Activated T-cell treated with anti-CD3 and anti-CD28 coated beads, Interleukin-2, amount 50 U/mL, for 72 hours (primary cell): ENCODE results near the gene PIGM. TPM values are rescaled to one million over a fixed set of nuclear protein-coding genes. Genes with fewer than 3 reads are reported as not detected.
"Not testable (repeated sequence)": the region's sequence is repeated elsewhere in the genome, so short reads cannot be mapped to it uniquely, and the experiment has no call there.

ENCODE experiments used
- ATAC-seq, 2 donors: fragments of 150-1000 bp; cut with Tn5 transposase; replicated peaks in 1 of 2; 2 replicates each; pipeline ENCODE4 v1.10.0; 2021; ENCODE audit warnings: moderate library complexity in 2 of 2, mild to moderate bottlenecking in 1 of 2
- DNase-seq, 2 donors: peaks; one replicate each; pipeline ENCODE4 v3.0.0; 2021 to 2022; ENCODE audit warnings: mixed read lengths in 1 of 2
- H3K27ac Mint-ChIP-seq: one replicate; pipeline ENCODE4 v1.8.0; 2022; ENCODE audit warnings: mild to moderate bottlenecking, moderate library complexity, mixed read lengths
- H3K27me3 Mint-ChIP-seq: one replicate; pipeline ENCODE4 v1.8.0; 2022; ENCODE audit warnings: low read depth, mixed read lengths
- H3K36me3 Mint-ChIP-seq, 2 donors: one replicate each; pipeline ENCODE4 v1.8.0; 2022; ENCODE audit warnings: mixed read lengths in 2 of 2, mild to moderate bottlenecking in 1 of 2; ENCODE audit not compliant: insufficient read depth in 2 of 2
- H3K4me1 Mint-ChIP-seq: one replicate; pipeline ENCODE4 v1.8.0; 2022; ENCODE audit warnings: low read depth, mixed read lengths
- H3K4me3 Mint-ChIP-seq, 2 donors: one replicate each; pipeline ENCODE4 v1.8.0; 2022; ENCODE audit warnings: mild to moderate bottlenecking in 2 of 2, mixed read lengths in 2 of 2, moderate library complexity in 2 of 2
- H3K9me3 Mint-ChIP-seq, 2 donors: one replicate each; pipeline ENCODE4 v1.8.0; 2022; ENCODE audit warnings: mixed read lengths in 2 of 2
- total RNA-seq, 2 donors: library from RNA; stranded (reverse); gene quantifications; one replicate each; pipeline ENCODE4 v1.2.3, GENCODE V29; 2022

Gene PIGM
- total RNA-seq, 2 donors from 2014 or later = 4.4 to 4.6 TPM

- ATAC-seq (no peak), DNase-seq (no peak)
- Mint-ChIP-seq H3K27me3 (peaks cover 28% of the 10 kb centered on the region), H3K4me1 (peaks cover 14% of the 10 kb centered on the region), H3K4me3 (no peak overlapping the region), H3K27ac (no peak overlapping the region), H3K9me3 (no peaks in the 10 kb centered on the region), H3K36me3 (no peaks in the 10 kb centered on the region)
Measured at GRCh38 chr1:160050619-160051018, 18.8 kb upstream of the PIGM start.

- peaks cover 30% of the 10 kb centered on the region for H3K27me3 Mint-ChIP-seq
- H3K9me3 Mint-ChIP-seq, H3K4me3 Mint-ChIP-seq, ATAC-seq, H3K27ac Mint-ChIP-seq, DNase-seq, H3K36me3 Mint-ChIP-seq: not testable (repeated sequence)
- peaks cover 14% of the 10 kb centered on the region for H3K4me1 Mint-ChIP-seq
Measured at GRCh38 chr1:160050182-160050581, 18.4 kb upstream of the PIGM start.

- H3K27ac Mint-ChIP-seq = no peak overlapping the region
- no peaks in the 10 kb centered on the region for H3K36me3 Mint-ChIP-seq
- H3K27me3 Mint-ChIP-seq = peaks cover 41% of the 10 kb centered on the region
- peaks cover 14% of the 10 kb centered on the region for H3K4me1 Mint-ChIP-seq
- H3K9me3 Mint-ChIP-seq = no peaks in the 10 kb centered on the region
- H3K4me3 Mint-ChIP-seq = no peak overlapping the region
- no peak for DNase-seq
- no peak for ATAC-seq
Measured at GRCh38 chr1:160049101-160049500, 17.3 kb upstream of the PIGM start.

- H3K27ac Mint-ChIP-seq = no peak overlapping the region
- H3K4me1 Mint-ChIP-seq = peaks cover 14% of the 10 kb centered on the region
- peaks cover 45% of the 10 kb centered on the region for H3K27me3 Mint-ChIP-seq
- H3K9me3 Mint-ChIP-seq = no peaks in the 10 kb centered on the region
- no peak for DNase-seq
- no peak overlapping the region for H3K4me3 Mint-ChIP-seq
- no peaks in the 10 kb centered on the region for H3K36me3 Mint-ChIP-seq
- ATAC-seq = no peak
Measured at GRCh38 chr1:160048335-160048734, 16.5 kb upstream of the PIGM start.

- H3K4me1 Mint-ChIP-seq = peaks cover 14% of the 10 kb centered on the region
- DNase-seq (no peak), ATAC-seq (no peak)
- H3K36me3 Mint-ChIP-seq = no peaks in the 10 kb centered on the region
- peaks cover 46% of the 10 kb centered on the region for H3K27me3 Mint-ChIP-seq
- H3K4me3 Mint-ChIP-seq = peak overlapping the region; percentile 57 to 73
- H3K27ac Mint-ChIP-seq = peak overlapping the region; percentile 30
- no peaks in the 10 kb centered on the region for H3K9me3 Mint-ChIP-seq
Measured at GRCh38 chr1:160047111-160047991, 15.6 kb upstream of the PIGM start.

GRCh38 chr1:160046494-160047110 lies 14.8 kb upstream of the PIGM start:
- DNase-seq = peak; percentile 41 to 55
- Mint-ChIP-seq H3K27me3 (peaks cover 38% of the 10 kb centered on the region), H3K27ac (peak overlapping the region; percentile 30), H3K4me3 (peak overlapping the region; percentile 57 to 73), H3K4me1 (peaks cover 14% of the 10 kb centered on the region), H3K36me3 (no peaks in the 10 kb centered on the region), H3K9me3 (no peaks in the 10 kb centered on the region)
- ATAC-seq = peak; percentile 84

GRCh38 chr1:160045653-160046052 lies 13.9 kb upstream of the PIGM start:
- peaks cover 37% of the 10 kb centered on the region for H3K27me3 Mint-ChIP-seq
- H3K4me3 Mint-ChIP-seq = no peak overlapping the region

GRCh38 chr1:160043543-160043942 lies 11.8 kb upstream of the PIGM start:
- H3K27me3 Mint-ChIP-seq = peaks cover 28% of the 10 kb centered on the region

More at GRCh38 chr1:160045653-160046052, 13.9 kb upstream of the PIGM start:
- H3K9me3 Mint-ChIP-seq = no peaks in the 10 kb centered on the region
- no peak for DNase-seq
- no peaks in the 10 kb centered on the region for H3K36me3 Mint-ChIP-seq
- ATAC-seq = no peak
- peaks cover 14% of the 10 kb centered on the region for H3K4me1 Mint-ChIP-seq
- H3K27ac Mint-ChIP-seq = no peak overlapping the region

GRCh38 chr1:160040476-160040875 lies 8.7 kb upstream of the PIGM start:
- DNase-seq (no peak), ATAC-seq (no peak)
- Mint-ChIP-seq H3K36me3 (no peaks in the 10 kb centered on the region), H3K4me3 (no peak overlapping the region), H3K4me1 (no peaks in the 10 kb centered on the region), H3K27ac (no peak overlapping the region), H3K27me3 (peaks cover 21% of the 10 kb centered on the region), H3K9me3 (no peaks in the 10 kb centered on the region)

More at GRCh38 chr1:160043543-160043942, 11.8 kb upstream of the PIGM start:
- no peak for DNase-seq
- no peak for ATAC-seq
- Mint-ChIP-seq H3K27ac (no peak overlapping the region), H3K9me3 (no peaks in the 10 kb centered on the region), H3K36me3 (no peaks in the 10 kb centered on the region), H3K4me3 (no peak overlapping the region), H3K4me1 (peaks cover 14% of the 10 kb centered on the region)

- peak overlapping the region; percentile 86 for H3K27ac Mint-ChIP-seq
Measured at GRCh38 chr1:160032165-160032820, 503 bp upstream of the PIGM start.

GRCh38 chr1:160030657-160031364 lies 979 bp downstream of the PIGM start:
- peak overlapping the region; percentile 97 to 99 for H3K4me3 Mint-ChIP-seq
- DNase-seq = no peak
- no peaks in the 10 kb centered on the region for H3K27me3 Mint-ChIP-seq
- H3K9me3 Mint-ChIP-seq = no peaks in the 10 kb centered on the region
- peak; percentile 28 to 35 for ATAC-seq
- H3K27ac Mint-ChIP-seq = peak overlapping the region; percentile 96
- peaks cover 53% of the 10 kb centered on the region for H3K4me1 Mint-ChIP-seq
- peaks cover 2 to 4% of the 10 kb centered on the region in 2 donors for H3K36me3 Mint-ChIP-seq

More at GRCh38 chr1:160032165-160032820, 503 bp upstream of the PIGM start:
- ATAC-seq (no peak), DNase-seq (peak in 1 of 2 donors; percentile 4)
- no peaks in the 10 kb centered on the region for H3K9me3 Mint-ChIP-seq
- no peaks in the 10 kb centered on the region for H3K27me3 Mint-ChIP-seq
- peak overlapping the region; percentile 97 to 99 for H3K4me3 Mint-ChIP-seq
- peaks cover 53% of the 10 kb centered on the region for H3K4me1 Mint-ChIP-seq
- H3K36me3 Mint-ChIP-seq = peaks cover 0 to 4% of the 10 kb centered on the region in 2 donors

GRCh38 chr1:160028426-160028825 lies 3.4 kb downstream of the PIGM start:
- Mint-ChIP-seq H3K9me3 (no peaks in the 10 kb centered on the region), H3K27me3 (no peaks in the 10 kb centered on the region), H3K27ac (no peak overlapping the region), H3K4me1 (peaks cover 41% of the 10 kb centered on the region), H3K36me3 (peaks cover 2 to 4% of the 10 kb centered on the region in 2 donors), H3K4me3 (no peak overlapping the region)
- ATAC-seq (no peak), DNase-seq (no peak)
